Common myeloid progenitor, CD34-positive (primary cell): Measurements from ENCODE around the gene PAX2.

Experiments
- CTCF ChIA-PET: fragments of 350-600 bp; sonication (Branson Sonifier 250); formaldehyde crosslinking; loops from one replicate; lab custom pipeline; 2021; ENCODE audit warnings: antibody characterized with exemption; lab: Charles Lee
- POLR2A ChIA-PET: fragments of 350-600 bp; sonication (Branson Sonifier 250); formaldehyde crosslinking; loops from one replicate; lab custom pipeline; 2021; ENCODE audit warnings: antibody characterized with exemption; lab: Charles Lee
- DNase-seq, 3 donors: peaks; one replicate each; pipeline versions ENCODE4 v3.0.0 to v3.0.0-alpha.2; 2013
- H3K27ac ChIP-seq, 2 experiments: 1 replicate in 1 of 2; 2 replicates in 1 of 2; pipeline ENCODE4 v1.7.0; 2013; ENCODE audit warnings: inconsistent platforms in 2 of 2, low read length in 2 of 2, mild to moderate bottlenecking in 2 of 2, low read depth in 1 of 2, moderate library complexity in 1 of 2; ENCODE audit not compliant: severe bottlenecking in 2 of 2, insufficient read depth in 1 of 2, poor library complexity in 1 of 2
- H3K27me3 ChIP-seq, 5 experiments: replicated peaks in 2 of 5; 1 replicate in 3 of 5; 2 replicates in 2 of 5; pipeline versions ENCODE4 v1.6.1 to v1.7.0; 2013; ENCODE audit warnings: low read length in 4 of 5, mild to moderate bottlenecking in 2 of 5, moderate library complexity in 2 of 5, inconsistent platforms in 1 of 5; ENCODE audit not compliant: insufficient read depth in 5 of 5, control insufficient read depth in 4 of 5
- H3K36me3 ChIP-seq, 4 experiments: 1 replicate in 2 of 4; 2 replicates in 2 of 4; pipeline versions ENCODE4 v1.6.1 to v1.7.0; 2013; ENCODE audit warnings: low read length in 3 of 4, control low read depth in 1 of 4, mild to moderate bottlenecking in 1 of 4; ENCODE audit not compliant: control insufficient read depth in 4 of 4, insufficient read depth in 4 of 4
- H3K4me1 ChIP-seq, 4 experiments: 1 replicate in 3 of 4; 2 replicates in 1 of 4; pipeline versions ENCODE4 v1.6.1 to v1.7.1; 2013; ENCODE audit warnings: low read length in 3 of 4, mild to moderate bottlenecking in 3 of 4, control low read depth in 1 of 4, inconsistent platforms in 1 of 4, moderate library complexity in 1 of 4; ENCODE audit not compliant: control insufficient read depth in 4 of 4, insufficient read depth in 4 of 4; ENCODE audit errors: control extremely low read depth in 1 of 4
- H3K4me3 ChIP-seq, 7 experiments: 1 replicate in 4 of 7; 2 replicates in 3 of 7; pipeline versions ENCODE4 v1.5.1 to v1.7.0; 2013; ENCODE audit warnings: mild to moderate bottlenecking in 7 of 7, low read length in 6 of 7, moderate library complexity in 6 of 7, inconsistent platforms in 2 of 7, low read depth in 2 of 7, control low read depth in 1 of 7; ENCODE audit not compliant: insufficient read depth in 4 of 7, control insufficient read depth in 1 of 7; ENCODE audit errors: extremely low read depth in 1 of 7
- H3K9me3 ChIP-seq, 5 experiments: 1 replicate in 4 of 5; 2 replicates in 1 of 5; pipeline versions ENCODE4 v1.6.1 to v1.7.1; 2013; ENCODE audit warnings: low read length in 4 of 5, mild to moderate bottlenecking in 2 of 5, inconsistent platforms in 1 of 5, low read depth in 1 of 5, moderate library complexity in 1 of 5; ENCODE audit not compliant: control insufficient read depth in 4 of 5, insufficient read depth in 2 of 5; ENCODE audit errors: control extremely low read depth in 1 of 5
- WGBS: methylation state at CpG from one replicate; pipeline ENCODE4 v1.1.5; 2013; ENCODE audit not compliant: insufficient coverage; 5-methylcytosine and 5-hydroxymethylcytosine counted together

The PAX2 gene

GRCh38 chr10:100788002-100788903 lies 42.9 kb downstream of the PAX2 start:
- Histone ChIP-seq H3K4me1 (no peaks in the 10 kb centered on the region), H3K27me3 (peaks cover 0 to 91% (median 28%) of the 10 kb centered on the region in 5 experiments), H3K9me3 (no peaks in the 10 kb centered on the region), H3K4me3 (no peak overlapping the region), H3K36me3 (no peaks in the 10 kb centered on the region), H3K27ac (no peak overlapping the region)
- no peak for DNase-seq
- 40% methylated on average over 10 of the region's 18 CpGs for WGBS
- POLR2A ChIA-PET, result no interaction called here
- CTCF ChIA-PET, result interaction anchor here (0.6 kb wide), 1 partner anchor 727 kb away, joined by 4 read pairs; no protein-coding TSS in a partner anchor

- ChIA-PET CTCF (no interaction called here), POLR2A (no interaction called here)
- WGBS, result 85% methylated on average over 6 of the region's 7 CpGs
- H3K27me3 ChIP-seq, result peaks cover 6 to 89% (median 31%) of the 10 kb centered on the region in 5 experiments
- H3K9me3 ChIP-seq, result no peaks in the 10 kb centered on the region
- H3K4me1 ChIP-seq, result no peaks in the 10 kb centered on the region
- H3K36me3 ChIP-seq, result no peaks in the 10 kb centered on the region
- no peak overlapping the region for H3K27ac ChIP-seq
- DNase-seq, result no peak
- H3K4me3 ChIP-seq, result no peak overlapping the region
Measured at GRCh38 chr10:100790761-100791208, 45.4 kb downstream of the PAX2 start.

- ChIA-PET CTCF (no interaction called here), POLR2A (no interaction called here)
- Histone ChIP-seq H3K36me3 (no peaks in the 10 kb centered on the region), H3K9me3 (no peaks in the 10 kb centered on the region), H3K27me3 (peaks cover 6 to 89% (median 26%) of the 10 kb centered on the region in 5 experiments), H3K4me3 (no peak overlapping the region), H3K27ac (no peak overlapping the region), H3K4me1 (no peaks in the 10 kb centered on the region)
- DNase-seq, result no peak
- 91% methylated on average over 4 of the region's 8 CpGs for WGBS
Measured at GRCh38 chr10:100791369-100792058, 46.1 kb downstream of the PAX2 start.

GRCh38 chr10:100792574-100792973 lies 47.2 kb downstream of the PAX2 start:
- no peaks in the 10 kb centered on the region for H3K9me3 ChIP-seq
- POLR2A ChIA-PET, result no interaction called here
- H3K27me3 ChIP-seq, result peaks cover 10 to 87% (median 23%) of the 10 kb centered on the region in 5 experiments
- no peaks in the 10 kb centered on the region for H3K36me3 ChIP-seq
- CTCF ChIA-PET, result no interaction called here
- no peak overlapping the region for H3K27ac ChIP-seq
- no peak for DNase-seq
- no peaks in the 10 kb centered on the region for H3K4me1 ChIP-seq
- 89% methylated on average over 8 of the region's 8 CpGs for WGBS
- no peak overlapping the region for H3K4me3 ChIP-seq

GRCh38 chr10:100793055-100793454 lies 47.7 kb downstream of the PAX2 start:
- Histone ChIP-seq H3K9me3 (no peaks in the 10 kb centered on the region), H3K4me1 (no peaks in the 10 kb centered on the region), H3K36me3 (no peaks in the 10 kb centered on the region), H3K4me3 (no peak overlapping the region), H3K27me3 (peaks cover 10 to 87% (median 19%) of the 10 kb centered on the region in 5 experiments), H3K27ac (no peak overlapping the region)
- ChIA-PET CTCF (interaction anchor here (0.6 kb wide), 1 partner anchor 231 kb away, joined by 3 read pairs; no protein-coding TSS in a partner anchor), POLR2A (no interaction called here)
- WGBS, result 72% methylated on average over 5 of the region's 7 CpGs
- no peak for DNase-seq

GRCh38 chr10:100799881-100800280 lies 54.5 kb downstream of the PAX2 start:
- H3K27me3 ChIP-seq, result peaks cover 10 to 90% (median 27%) of the 10 kb centered on the region in 5 experiments
- H3K27ac ChIP-seq, result no peak overlapping the region
- no peak for DNase-seq
- ChIA-PET CTCF (interaction anchor here (1.1 to 1.2 kb wide), 2 partner anchors 11 to 40 kb away, joined by 3 read pairs; no protein-coding TSS in a partner anchor), POLR2A (no interaction called here)
- WGBS, result no CpG with 5 or more reads among the region's 7 CpGs
- no peak overlapping the region for H3K4me3 ChIP-seq
- no peaks in the 10 kb centered on the region for H3K9me3 ChIP-seq
- H3K4me1 ChIP-seq, result no peaks in the 10 kb centered on the region
- H3K36me3 ChIP-seq, result no peaks in the 10 kb centered on the region
